Right lobe of liver (tissue), 4 donors: ENCODE measurements around the gene ACOX3.

Experiments used
- POLR2A ChIP-seq: fragments of 450-650 bp; IDR thresholded peaks from one replicate; pipeline ENCODE4 v1.6.1; 2017; ENCODE audit warnings: antibody characterized with exemption, mild to moderate bottlenecking
- TF ChIP-seq, protein P1 (sequence below), 4 donors: fragments of 200-600 bp in 3 of 4; fragments of 450-650 bp in 1 of 4; IDR thresholded peaks; one replicate each; pipeline versions ENCODE4 v1.5.1 to v1.8.0; 2016 to 2022; ENCODE audit warnings: antibody characterized with exemption in 4 of 4, mild to moderate bottlenecking in 2 of 4
- donor health status: DM: no; HTN: no; CAD: no.
- donor health status: DM: no; HTN: no; CAD: no.
- donor health status: DM: no; HTN: yes; CAD: no.

DNA sequence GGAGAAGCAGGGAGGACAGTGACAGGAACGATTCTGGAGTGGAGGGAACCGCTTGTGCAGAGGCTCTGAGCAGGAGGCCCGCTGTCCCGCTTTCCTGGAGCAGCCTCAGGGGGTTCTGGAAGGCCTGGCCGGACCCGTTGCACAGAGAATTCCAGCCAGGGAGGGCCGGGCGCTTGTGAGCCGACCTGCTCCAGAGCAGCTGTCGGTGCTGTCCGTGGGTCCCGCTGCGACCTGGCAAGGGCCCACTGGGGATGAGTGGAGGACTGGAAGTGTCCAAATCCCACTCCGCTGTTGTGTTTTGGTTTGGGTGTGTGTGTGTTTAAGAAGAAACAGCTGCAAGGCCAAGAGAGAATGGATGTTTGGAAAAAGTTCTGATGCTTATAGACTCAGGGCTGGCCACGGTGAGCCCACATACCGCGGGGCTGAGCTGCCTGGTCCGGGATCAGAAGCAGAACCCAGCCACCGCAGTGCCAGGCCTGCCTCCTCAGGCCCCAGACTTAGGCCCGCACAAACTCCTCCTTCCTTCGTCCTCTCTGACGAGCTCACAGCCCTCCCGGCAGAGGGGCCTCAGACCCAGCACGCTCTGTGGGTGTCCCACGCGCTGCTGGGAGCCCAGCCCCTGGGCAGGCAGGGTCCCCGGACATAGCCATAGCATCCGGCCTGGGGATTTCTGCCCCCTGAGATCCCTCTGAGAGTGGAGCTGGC is 97.1 kb downstream of the ACOX3 start:
- TF ChIP-seq, protein P1, sequence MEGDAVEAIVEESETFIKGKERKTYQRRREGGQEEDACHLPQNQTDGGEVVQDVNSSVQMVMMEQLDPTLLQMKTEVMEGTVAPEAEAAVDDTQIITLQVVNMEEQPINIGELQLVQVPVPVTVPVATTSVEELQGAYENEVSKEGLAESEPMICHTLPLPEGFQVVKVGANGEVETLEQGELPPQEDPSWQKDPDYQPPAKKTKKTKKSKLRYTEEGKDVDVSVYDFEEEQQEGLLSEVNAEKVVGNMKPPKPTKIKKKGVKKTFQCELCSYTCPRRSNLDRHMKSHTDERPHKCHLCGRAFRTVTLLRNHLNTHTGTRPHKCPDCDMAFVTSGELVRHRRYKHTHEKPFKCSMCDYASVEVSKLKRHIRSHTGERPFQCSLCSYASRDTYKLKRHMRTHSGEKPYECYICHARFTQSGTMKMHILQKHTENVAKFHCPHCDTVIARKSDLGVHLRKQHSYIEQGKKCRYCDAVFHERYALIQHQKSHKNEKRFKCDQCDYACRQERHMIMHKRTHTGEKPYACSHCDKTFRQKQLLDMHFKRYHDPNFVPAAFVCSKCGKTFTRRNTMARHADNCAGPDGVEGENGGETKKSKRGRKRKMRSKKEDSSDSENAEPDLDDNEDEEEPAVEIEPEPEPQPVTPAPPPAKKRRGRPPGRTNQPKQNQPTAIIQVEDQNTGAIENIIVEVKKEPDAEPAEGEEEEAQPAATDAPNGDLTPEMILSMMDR (IDR thresholded peaks at IDR 0.05), result no peak
- no peak for TF ChIP-seq POLR2A
